ENCODE data around the gene LARGE1.
A peak's percentile ranks its signal among the peaks of the same experiment; 100 is the strongest.

- TF ChIP-seq CTCF (IDR thresholded peaks at IDR 0.05): peak; percentile 30; the same call in 1 of the 2 replicates
- TF ChIP-seq TCF7L2 (IDR thresholded peaks at IDR 0.05; ENCODE audit: low read depth, low read length): no peak
- TF ChIP-seq SIN3A (IDR thresholded peaks at IDR 0.05; ENCODE audit: borderline replicate concordance, insufficient read depth, low read depth, low read length): no peak
- TF ChIP-seq POLR2AphosphoS5 (IDR thresholded peaks at IDR 0.05; ENCODE audit: low read depth, low read length): no peak
- TF ChIP-seq REST (IDR thresholded peaks at IDR 0.05; ENCODE audit: insufficient read depth in 1 of 2, low read depth in 2 of 2, low read length in 1 of 2): no peak
Observed at GRCh38 chr22:33917744-33918406, 2.4 kb downstream of the LARGE1 start.

All from Panc1 (cell line).